ENCODE measurements around the gene MTFR1L.

MTFR1L gene

GRCh38 chr1:25792115-25792514 lies 27.6 kb upstream of the MTFR1L start:
- no peak for DNase-seq

DNA sequence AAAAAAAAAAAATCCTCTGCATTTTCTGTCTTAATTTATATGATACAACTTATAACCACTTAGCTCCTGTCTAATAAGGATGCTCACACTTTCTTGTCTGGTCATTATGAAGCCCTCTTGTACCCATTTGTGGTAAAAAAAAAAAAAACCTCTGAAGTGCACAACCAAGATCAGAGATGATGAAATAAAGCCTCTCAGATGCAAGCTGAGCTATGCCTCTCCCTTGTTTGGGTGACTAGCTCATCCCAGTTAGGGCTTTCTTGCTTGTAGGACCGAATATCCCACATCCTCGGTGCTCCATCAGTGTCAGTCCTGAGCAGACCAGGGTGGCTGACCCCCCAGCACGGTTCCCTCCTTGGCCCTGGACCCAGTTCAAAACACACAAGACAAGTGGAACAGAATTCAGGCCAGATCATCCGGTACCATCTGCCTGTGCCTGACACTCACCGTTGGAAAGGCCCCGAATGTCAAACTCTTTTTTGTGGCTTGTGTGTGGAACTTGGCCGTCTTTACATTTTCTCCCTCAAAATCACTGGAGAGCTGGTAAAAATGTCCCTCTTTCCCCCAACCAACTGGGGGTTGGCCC lies 26.1 kb upstream of the MTFR1L start:
- no peak for DNase-seq

DNA sequence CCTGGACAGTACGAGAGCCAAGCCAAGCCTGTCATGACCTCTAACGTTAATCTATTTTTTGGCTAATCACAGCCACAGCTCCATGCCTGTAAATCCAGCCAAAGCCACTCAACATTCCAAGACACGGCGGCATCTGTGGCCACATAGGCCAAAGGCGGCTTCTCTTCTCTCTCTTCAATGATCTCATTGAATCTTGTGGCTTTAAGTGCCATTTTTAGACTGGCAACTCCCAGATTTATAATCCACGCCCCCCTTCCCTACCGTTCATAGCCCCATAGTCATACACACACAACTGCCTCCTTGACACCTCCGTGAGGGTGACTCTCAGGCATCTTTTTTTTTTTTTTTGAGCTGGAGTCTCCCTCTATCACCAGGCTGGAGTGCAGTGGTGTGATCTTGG lies 25.4 kb upstream of the MTFR1L start:
- DNase-seq = no peak

- DNase-seq = no peak
Measured at GRCh38 chr1:25795211-25795610, 24.5 kb upstream of the MTFR1L start.

- no peak for DNase-seq
Measured at GRCh38 chr1:25795946-25796810, 23.6 kb upstream of the MTFR1L start.

- peak; percentile 71 for DNase-seq
Measured at GRCh38 chr1:25796811-25797458, 22.8 kb upstream of the MTFR1L start.

- DNase-seq = peak; percentile 55
Measured at GRCh38 chr1:25797939-25798338, 21.8 kb upstream of the MTFR1L start.

DNA sequence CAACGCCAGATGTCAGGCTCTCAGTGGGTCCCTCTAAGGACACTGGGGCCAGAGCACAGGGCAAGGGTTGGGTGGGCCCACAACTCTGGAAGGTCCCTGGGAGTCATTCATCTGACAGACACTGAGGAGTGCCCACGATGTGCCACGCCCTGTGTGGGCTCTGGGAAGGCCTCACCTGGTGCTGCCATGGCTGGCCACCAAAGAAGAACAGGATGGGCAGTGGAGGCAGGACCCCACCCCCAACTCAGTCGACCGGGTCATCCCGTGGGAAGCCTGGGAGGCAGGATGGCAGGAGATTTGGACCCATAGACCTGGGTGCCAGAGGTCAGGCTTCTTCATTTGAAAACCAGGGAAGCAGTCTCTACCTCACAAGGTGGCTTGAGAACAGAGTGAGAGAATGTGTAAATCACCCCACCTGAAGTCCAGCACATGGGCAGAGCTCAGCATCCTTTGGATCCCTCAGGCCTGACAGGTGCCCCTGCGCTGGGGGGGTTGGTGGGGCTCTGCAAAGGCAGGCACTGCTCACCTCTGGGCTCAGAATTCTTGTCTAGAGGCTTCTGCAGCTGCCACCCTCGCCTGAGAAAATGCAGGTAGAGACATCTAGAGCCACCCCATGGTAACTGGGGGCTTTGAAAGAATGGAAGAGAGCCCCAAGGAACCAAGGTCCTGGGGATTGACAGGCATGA lies 20.9 kb upstream of the MTFR1L start:
- DNase-seq = no peak

DNA sequence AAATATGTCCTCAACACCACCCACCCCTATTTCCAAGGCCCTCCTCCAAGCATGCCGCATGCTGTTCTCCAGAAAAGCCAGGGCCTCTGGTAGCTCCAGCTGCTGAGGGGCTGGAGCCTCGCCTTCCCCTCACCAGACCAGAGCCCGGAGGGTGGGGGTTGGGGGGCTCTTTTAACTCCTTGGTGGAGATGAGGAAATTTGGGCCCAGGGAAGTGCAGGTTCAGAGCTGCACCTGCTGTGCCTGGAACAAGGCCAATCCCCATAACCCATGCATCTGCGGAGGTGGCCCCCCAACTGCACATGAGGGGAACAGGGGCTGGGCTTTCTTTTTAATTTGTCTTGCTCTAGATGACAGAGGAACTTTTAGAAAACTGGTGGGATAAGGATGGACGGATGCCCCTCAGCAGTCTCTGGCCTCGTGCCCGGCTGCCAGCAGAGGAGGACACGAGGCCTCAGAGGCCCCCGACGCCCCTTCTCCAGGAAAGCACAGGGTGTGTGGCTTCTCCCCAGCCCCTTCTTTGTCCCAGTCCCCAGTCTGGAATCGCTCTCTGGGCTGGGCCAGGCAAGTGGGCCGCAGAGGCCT lies 20.3 kb upstream of the MTFR1L start:
- DNase-seq = no peak

GRCh38 chr1:25799935-25800702 lies 19.6 kb upstream of the MTFR1L start, which contains the start of gene SELENON:
Gene SELENON (plus strand): TSS chr1:25800193. CDS start chr1:25800231, 38 bp downstream.
- peak; percentile 31 for DNase-seq

- peak; percentile 10 for DNase-seq
Measured at GRCh38 chr1:25800703-25801377, 18.9 kb upstream of the MTFR1L start.

- DNase-seq = peak; percentile 30
Measured at GRCh38 chr1:25802915-25803314, 16.8 kb upstream of the MTFR1L start.

DNA sequence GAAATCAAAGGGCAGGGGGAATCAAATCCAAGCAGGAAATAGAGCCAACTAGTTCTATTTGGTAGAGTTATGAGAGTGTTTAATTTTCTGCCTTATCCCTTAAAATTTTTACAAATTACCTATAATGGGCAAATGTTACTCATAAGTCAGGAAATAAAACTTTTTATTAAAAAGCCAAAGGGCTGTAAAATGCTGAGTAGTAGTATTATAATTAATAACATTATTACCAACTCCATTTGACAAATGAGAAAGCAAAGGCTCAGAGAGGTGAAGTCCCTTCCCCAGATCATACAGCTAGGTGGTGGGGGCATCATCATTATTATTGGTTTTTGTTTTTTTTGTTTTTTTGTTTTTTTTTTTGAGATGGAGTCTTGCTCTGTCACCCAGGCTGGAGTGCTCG lies 16.4 kb upstream of the MTFR1L start:
- no peak for DNase-seq

DNA sequence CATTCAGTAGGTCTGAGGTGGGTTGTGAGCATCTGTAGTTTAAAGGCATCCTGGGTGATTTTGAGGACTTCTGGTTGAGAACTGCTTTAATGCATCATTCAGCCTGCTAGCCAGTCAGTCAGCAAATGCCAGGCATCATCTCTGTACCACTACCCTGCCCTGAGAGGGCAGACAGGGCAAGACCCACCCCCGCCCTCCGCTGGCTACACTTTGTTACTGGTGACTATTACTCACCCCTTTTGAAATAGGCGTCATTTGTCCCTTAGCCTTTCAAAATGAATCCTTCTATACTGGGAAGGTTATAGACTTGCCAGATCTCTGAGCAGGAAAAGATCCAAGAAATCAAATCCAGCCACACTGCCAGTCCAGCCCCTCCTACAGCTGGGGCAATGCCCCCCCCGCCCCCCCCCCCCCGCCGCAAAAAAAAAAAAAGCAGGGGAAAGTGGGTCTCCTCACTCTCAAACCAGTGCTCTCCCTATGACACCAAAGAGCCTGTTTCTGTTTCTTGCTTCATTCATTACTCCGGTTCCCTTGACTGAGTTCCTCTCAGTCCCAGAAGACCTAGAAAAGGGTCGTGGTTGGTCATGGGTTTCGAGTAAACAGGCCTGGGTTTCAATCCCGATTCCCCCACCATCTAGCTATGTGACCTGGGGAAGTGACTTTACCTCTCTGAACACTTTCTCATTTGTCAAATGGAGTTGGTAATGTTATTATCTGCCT lies 15.3 kb upstream of the MTFR1L start:
- DNase-seq = peak; percentile 89

DNA sequence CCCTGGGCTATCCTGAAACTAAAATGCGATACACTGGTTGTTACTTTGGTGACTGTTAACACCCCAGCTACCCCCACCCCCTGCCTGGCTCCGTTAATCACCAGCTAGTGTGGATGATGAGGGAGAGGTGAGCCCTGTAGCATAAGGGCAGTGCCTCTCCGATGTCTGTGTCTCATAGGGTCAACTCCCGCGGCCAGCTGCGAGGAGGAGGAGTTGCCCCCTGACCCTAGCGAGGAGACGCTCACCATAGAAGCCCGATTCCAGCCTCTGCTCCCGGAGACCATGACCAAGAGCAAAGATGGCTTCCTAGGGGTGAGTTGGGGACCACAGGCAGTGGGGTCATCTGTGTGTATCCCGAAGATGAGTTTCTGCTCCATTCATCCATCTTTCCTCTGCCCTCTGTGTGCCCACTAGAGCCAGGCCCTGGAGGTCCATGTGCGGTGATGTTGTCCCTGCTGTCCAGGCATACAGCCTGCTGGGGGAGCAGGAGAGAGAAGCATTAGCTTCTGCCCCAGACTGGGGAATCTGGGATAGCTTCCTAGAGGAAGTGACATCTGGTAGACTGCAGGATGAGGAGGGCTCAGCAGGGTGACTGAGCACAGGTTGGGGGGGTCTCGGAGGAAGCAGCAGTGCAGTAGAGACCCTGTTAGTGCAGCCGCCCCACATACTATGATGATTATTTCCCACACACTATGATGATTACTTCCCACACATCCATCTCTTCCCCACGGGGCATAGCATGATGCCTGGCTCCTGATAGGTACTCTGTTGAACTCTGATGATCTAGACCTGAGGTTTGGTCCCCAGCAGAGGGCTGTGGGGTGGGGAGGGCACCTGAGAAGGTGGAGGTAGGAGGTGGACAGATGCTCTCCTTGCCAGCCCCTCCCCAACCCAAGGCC lies 14.5 kb upstream of the MTFR1L start:
- no peak for DNase-seq

GRCh38 chr1:25805863-25806225 lies 13.9 kb upstream of the MTFR1L start:
- no peak for DNase-seq

DNA sequence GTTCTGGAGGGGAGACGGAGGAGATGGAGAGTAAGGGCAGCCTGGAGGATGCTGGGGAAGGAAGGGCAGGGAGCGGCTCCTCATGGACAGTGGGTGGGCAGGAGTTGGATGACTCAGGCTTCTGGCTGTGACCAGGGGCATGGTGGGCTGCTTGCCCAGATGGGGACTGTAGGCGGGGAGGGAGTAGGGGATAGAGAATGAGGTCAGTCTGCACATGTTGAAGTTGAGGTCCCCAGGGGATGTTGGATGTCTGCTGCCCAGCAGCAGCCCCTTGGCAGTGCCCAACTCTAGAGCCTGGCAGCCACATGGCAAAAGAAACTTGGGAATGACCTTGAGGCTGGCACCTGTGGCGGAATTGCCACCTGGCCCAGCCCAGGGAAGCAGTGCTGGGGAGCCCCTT lies 13.3 kb upstream of the MTFR1L start:
- no peak for DNase-seq

GRCh38 chr1:25807480-25808390 lies 12.0 kb upstream of the MTFR1L start:
- DNase-seq = peak; percentile 43

Data from inflammatory macrophage treated with lipopolysaccharide for 4 hours (primary cell).